ENCODE measurements around the gene C12orf42.

The C12orf42 gene

GRCh38 chr12:103318566-103318965 lies 177.2 kb downstream of the C12orf42 start:
- no peak for TF ChIP-seq POLR2A (IDR thresholded peaks at IDR 0.05; ENCODE audit: low read depth, low read length)
- no peak for TF ChIP-seq POLR2AphosphoS5 (IDR thresholded peaks at IDR 0.05; ENCODE audit: low read depth, low read length)
- TF ChIP-seq TAF1 (IDR thresholded peaks at IDR 0.05; ENCODE audit: borderline replicate concordance, low read depth, low read length) = no peak
- DNase-seq (ENCODE audit: insufficient read length) (no peak), FAIRE-seq (no peak)

GRCh38 chr12:103317220-103317619 lies 178.5 kb downstream of the C12orf42 start:
- TF ChIP-seq POLR2AphosphoS5 (IDR thresholded peaks at IDR 0.05; ENCODE audit: low read depth, low read length) = no peak
- no peak for TF ChIP-seq POLR2A (IDR thresholded peaks at IDR 0.05; ENCODE audit: low read depth, low read length)
- TF ChIP-seq TAF1 (IDR thresholded peaks at IDR 0.05; ENCODE audit: borderline replicate concordance, low read depth, low read length) = no peak
- DNase-seq (ENCODE audit: insufficient read length) (no peak), FAIRE-seq (no peak)

- no peak for DNase-seq (ENCODE audit: insufficient read length)
- FAIRE-seq = no peak
- TF ChIP-seq POLR2AphosphoS5 (IDR thresholded peaks at IDR 0.05; ENCODE audit: low read depth, low read length) (no peak), POLR2A (IDR thresholded peaks at IDR 0.05; ENCODE audit: low read depth, low read length) (no peak), TAF1 (IDR thresholded peaks at IDR 0.05; ENCODE audit: borderline replicate concordance, low read depth, low read length) (no peak)
Observed at GRCh38 chr12:103314786-103315185, 181.0 kb downstream of the C12orf42 start.

DNA sequence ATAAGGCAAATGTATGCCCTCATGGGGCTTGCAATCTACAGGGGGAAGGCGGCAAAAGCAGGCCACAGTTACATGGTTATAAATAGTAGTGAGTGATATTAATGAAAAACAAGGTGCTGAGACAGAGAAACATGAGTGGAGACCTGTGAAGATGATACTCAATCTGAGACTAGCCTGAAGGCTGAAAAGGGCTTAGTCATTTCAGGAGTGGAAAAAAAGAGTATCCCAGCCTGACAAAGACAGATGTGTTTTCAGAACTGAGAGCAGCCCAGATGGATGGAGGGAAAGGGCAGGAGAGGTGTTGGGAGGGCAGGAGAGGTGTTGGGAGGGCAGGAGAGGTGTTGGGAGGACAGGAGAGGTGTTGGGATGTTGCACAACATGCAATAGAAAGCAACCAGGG lies 181.9 kb downstream of the C12orf42 start:
- no peak for TF ChIP-seq TAF1 (IDR thresholded peaks at IDR 0.05; ENCODE audit: borderline replicate concordance, low read depth, low read length)
- no peak for TF ChIP-seq POLR2AphosphoS5 (IDR thresholded peaks at IDR 0.05; ENCODE audit: low read depth, low read length)
- TF ChIP-seq POLR2A (IDR thresholded peaks at IDR 0.05; ENCODE audit: low read depth, low read length) = no peak
- no peak for FAIRE-seq
- DNase-seq (ENCODE audit: insufficient read length) = no peak

DNA sequence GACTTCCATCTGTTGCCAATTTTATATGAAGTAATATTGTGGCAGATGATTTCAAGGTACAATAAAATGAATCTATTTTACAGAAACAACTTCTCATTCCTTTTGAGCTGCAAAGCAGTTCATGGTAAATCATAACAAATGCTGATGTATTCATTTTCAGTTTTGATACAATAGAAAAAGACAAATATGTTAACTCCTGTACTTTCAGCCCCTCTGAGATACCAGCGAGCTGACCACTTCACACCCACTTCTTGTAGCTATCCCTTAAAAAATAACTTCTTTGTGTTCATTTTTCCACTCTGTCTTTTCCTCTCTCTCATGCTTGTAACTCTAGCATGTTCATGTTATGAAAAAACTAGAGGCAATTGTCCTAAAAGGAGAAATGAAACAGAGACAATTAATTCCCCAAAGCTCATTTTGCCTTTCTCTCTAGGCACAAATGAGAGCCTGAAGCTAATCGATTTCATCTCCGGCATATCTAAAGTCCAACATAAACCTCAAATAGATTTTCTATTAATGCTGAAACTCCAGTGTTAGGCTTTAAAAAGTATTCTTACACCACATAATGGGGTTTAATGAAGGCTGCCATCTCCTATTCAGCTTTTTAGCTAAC lies 182.9 kb downstream of the C12orf42 start:
- FAIRE-seq = no peak
- no peak for DNase-seq (ENCODE audit: insufficient read length)

DNA sequence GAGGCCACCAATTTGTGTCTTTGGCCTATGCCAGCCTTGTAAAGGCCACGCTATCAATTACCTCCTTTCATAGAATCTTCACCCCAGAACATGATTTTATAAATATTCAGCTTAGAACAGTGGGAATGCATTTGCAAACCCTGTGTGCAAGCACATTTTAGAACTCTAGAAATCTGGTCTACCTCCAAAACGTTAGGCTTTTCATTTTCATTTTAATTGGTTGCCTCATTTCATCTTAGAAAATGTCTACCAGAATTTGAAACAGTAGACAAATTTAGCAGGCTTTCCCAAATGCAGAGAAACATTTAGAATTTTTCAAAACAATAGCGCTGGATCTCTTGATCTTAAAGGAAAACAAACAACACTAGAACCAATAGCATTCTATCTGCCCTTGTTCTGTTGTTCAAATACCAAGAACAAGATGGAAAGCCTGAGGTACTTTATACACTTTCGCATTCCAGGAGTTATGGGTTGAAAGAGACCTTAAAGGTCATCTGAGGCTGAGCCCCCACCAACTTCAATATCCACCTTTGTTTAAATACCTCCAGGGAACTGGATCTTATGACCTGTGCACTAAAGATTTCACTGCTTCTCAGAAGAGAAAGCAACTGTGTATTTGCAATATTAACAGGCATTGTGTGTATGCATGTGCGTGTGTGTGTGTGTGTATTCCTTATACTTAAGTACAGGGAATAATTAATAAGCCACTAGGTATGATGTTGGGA lies 185.1 kb downstream of the C12orf42 start:
- DNase-seq (ENCODE audit: insufficient read length) (no peak), FAIRE-seq (no peak)
- TF ChIP-seq POLR2A (IDR thresholded peaks at IDR 0.05; ENCODE audit: low read depth, low read length) (no peak), TAF1 (IDR thresholded peaks at IDR 0.05; ENCODE audit: borderline replicate concordance, low read depth, low read length) (no peak), POLR2AphosphoS5 (IDR thresholded peaks at IDR 0.05; ENCODE audit: low read depth, low read length) (no peak)

More for the DNA sequence above, 182.9 kb downstream of the C12orf42 start:
- TF ChIP-seq TAF1 (IDR thresholded peaks at IDR 0.05; ENCODE audit: borderline replicate concordance, low read depth, low read length) (no peak), POLR2A (IDR thresholded peaks at IDR 0.05; ENCODE audit: low read depth, low read length) (no peak), POLR2AphosphoS5 (IDR thresholded peaks at IDR 0.05; ENCODE audit: low read depth, low read length) (no peak)

GRCh38 chr12:103308396-103308795 lies 187.4 kb downstream of the C12orf42 start:
- DNase-seq (ENCODE audit: insufficient read length) (no peak), FAIRE-seq (no peak)
- TF ChIP-seq TAF1 (IDR thresholded peaks at IDR 0.05; ENCODE audit: borderline replicate concordance, low read depth, low read length) = no peak
- TF ChIP-seq POLR2A (IDR thresholded peaks at IDR 0.05; ENCODE audit: low read depth, low read length) = no peak
- no peak for TF ChIP-seq POLR2AphosphoS5 (IDR thresholded peaks at IDR 0.05; ENCODE audit: low read depth, low read length)

DNA sequence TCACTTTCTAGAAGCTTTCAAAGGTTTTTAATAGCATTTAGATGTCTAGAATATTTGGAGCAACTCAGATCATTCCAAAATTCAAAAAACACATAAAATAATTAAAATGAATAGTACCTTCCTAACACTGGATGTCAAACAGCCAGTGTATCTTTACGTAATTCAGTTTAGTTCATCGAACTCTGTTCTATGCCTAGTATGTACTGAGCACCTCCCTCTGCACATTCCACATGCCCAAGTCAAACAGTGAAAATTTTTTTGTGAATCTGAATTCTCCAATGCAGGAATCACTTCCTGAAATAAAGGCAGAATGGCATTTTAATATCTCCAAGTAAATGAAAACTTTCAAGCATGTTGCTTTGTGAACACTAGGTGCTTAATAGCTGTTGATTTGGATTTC lies 192.3 kb downstream of the C12orf42 start:
- FAIRE-seq (no peak), DNase-seq (ENCODE audit: insufficient read length) (no peak)
- TF ChIP-seq TAF1 (IDR thresholded peaks at IDR 0.05; ENCODE audit: borderline replicate concordance, low read depth, low read length) (no peak), POLR2AphosphoS5 (IDR thresholded peaks at IDR 0.05; ENCODE audit: low read depth, low read length) (no peak), POLR2A (IDR thresholded peaks at IDR 0.05; ENCODE audit: low read depth, low read length) (no peak)

GRCh38 chr12:103301642-103302591 lies 193.9 kb downstream of the C12orf42 start:
- DNase-seq (ENCODE audit: insufficient read length) = no peak
- no peak for FAIRE-seq
- TF ChIP-seq TAF1 (IDR thresholded peaks at IDR 0.05; ENCODE audit: borderline replicate concordance, low read depth, low read length) (no peak), POLR2A (IDR thresholded peaks at IDR 0.05; ENCODE audit: low read depth, low read length) (no peak), POLR2AphosphoS5 (IDR thresholded peaks at IDR 0.05; ENCODE audit: low read depth, low read length) (no peak)

GRCh38 chr12:103288016-103288415 lies 207.8 kb downstream of the C12orf42 start:
- TF ChIP-seq POLR2AphosphoS5 (IDR thresholded peaks at IDR 0.05; ENCODE audit: low read depth, low read length) (no peak), TAF1 (IDR thresholded peaks at IDR 0.05; ENCODE audit: borderline replicate concordance, low read depth, low read length) (no peak), POLR2A (IDR thresholded peaks at IDR 0.05; ENCODE audit: low read depth, low read length) (no peak)
- DNase-seq (ENCODE audit: insufficient read length) (no peak), FAIRE-seq (no peak)

DNA sequence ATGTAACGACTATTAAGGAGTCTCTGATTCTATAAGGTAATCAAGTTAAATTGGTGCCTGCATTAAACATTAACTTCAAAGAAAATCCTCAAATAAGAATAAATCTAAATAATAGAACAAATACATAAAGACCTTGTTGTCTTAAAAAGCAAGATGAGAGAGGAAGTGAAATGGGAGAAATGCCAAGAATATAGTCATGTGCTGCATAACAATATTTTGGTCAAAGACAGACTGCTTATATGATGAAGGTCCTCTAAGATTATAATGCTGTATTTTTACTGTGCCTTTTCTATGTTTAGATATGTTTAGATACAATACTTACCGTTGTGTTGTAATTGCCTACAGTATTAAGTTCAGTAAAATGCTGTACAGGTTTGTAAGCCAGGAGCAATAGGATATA lies 213.6 kb downstream of the C12orf42 start:
- no peak for TF ChIP-seq TAF1 (IDR thresholded peaks at IDR 0.05; ENCODE audit: borderline replicate concordance, low read depth, low read length)
- no peak for TF ChIP-seq POLR2AphosphoS5 (IDR thresholded peaks at IDR 0.05; ENCODE audit: low read depth, low read length)
- TF ChIP-seq POLR2A (IDR thresholded peaks at IDR 0.05; ENCODE audit: low read depth, low read length) = no peak
- no peak for FAIRE-seq
- no peak for DNase-seq (ENCODE audit: insufficient read length)
